Measurements from ENCODE around the gene HNRNPA1L2.
"Not testable (repeated sequence)": the region's sequence is repeated elsewhere in the genome, so short reads cannot be mapped to it uniquely, and the experiment has no call there.

The HNRNPA1L2 gene

GRCh38 chr13:52642131-52642530 lies at the start of gene HNRNPA1L2:
Gene HNRNPA1L2 (plus strand): TSS chr13:52642431. CDS start chr13:52642493, 62 bp downstream.
- no peak within 1 kb of the TSS for H3K4me2 ChIP-seq (ENCODE audit: low read depth, low read length)
- H3K4me3 ChIP-seq (ENCODE audit: low read length): no peak within 1 kb of the TSS
- no peak within 1 kb of the TSS for H3K27ac ChIP-seq (ENCODE audit: low read length)
- no peak for DNase-seq
- no peaks in the 10 kb centered on the region for H3K36me3 ChIP-seq (replicated peaks; ENCODE audit: insufficient read depth, low read length)
- H3K4me1 ChIP-seq (ENCODE audit: low read length): no peaks in the 10 kb centered on the region
- H3K9me3 ChIP-seq (replicated peaks; ENCODE audit: insufficient read depth, low read length): no peaks in the 10 kb centered on the region
- H3K79me2 ChIP-seq (ENCODE audit: low read length): no peaks in the 10 kb centered on the region
- no peaks in the 10 kb centered on the region for H3F3A ChIP-seq (ENCODE audit: insufficient read depth, low read length)
- H3K9me2 ChIP-seq (replicated peaks; ENCODE audit: insufficient read depth, low read length): no peaks in the 10 kb centered on the region
- no peak within 1 kb of the TSS for H2AFZ ChIP-seq (ENCODE audit: low read length)
- H3K9ac ChIP-seq (ENCODE audit: low read length): no peak within 1 kb of the TSS
- no peaks in the 10 kb centered on the region for H3K27me3 ChIP-seq (replicated peaks; ENCODE audit: insufficient read depth, low read length)
- TF ChIP-seq EZH2phosphoT487 (IDR thresholded peaks at IDR 0.05; ENCODE audit: low read length) (no peak), EZH2 (optimal IDR thresholded peaks at IDR 0.05; ENCODE audit: low read depth, low read length) (no peak), CTCF (IDR thresholded peaks at IDR 0.05; ENCODE audit: low read length) (no peak)
- no peaks in the 10 kb centered on the region for H4K20me1 ChIP-seq (ENCODE audit: insufficient read depth, low read length)

- not testable (repeated sequence) for H3K4me2 ChIP-seq (ENCODE audit: low read depth, low read length); H4K20me1 ChIP-seq (ENCODE audit: insufficient read depth, low read length); H3K36me3 ChIP-seq (replicated peaks; ENCODE audit: insufficient read depth, low read length); H3K79me2 ChIP-seq (ENCODE audit: low read length); H3K4me3 ChIP-seq (ENCODE audit: low read length); H3K9ac ChIP-seq (ENCODE audit: low read length); H3K27me3 ChIP-seq (replicated peaks; ENCODE audit: insufficient read depth, low read length); DNase-seq; H3F3A ChIP-seq (ENCODE audit: insufficient read depth, low read length); H3K27ac ChIP-seq (ENCODE audit: low read length); H3K4me1 ChIP-seq (ENCODE audit: low read length); H3K9me2 ChIP-seq (replicated peaks; ENCODE audit: insufficient read depth, low read length); H2AFZ ChIP-seq (ENCODE audit: low read length); H3K9me3 ChIP-seq (replicated peaks; ENCODE audit: insufficient read depth, low read length)
Observed at GRCh38 chr13:52593175-52593574, 49.1 kb upstream of the HNRNPA1L2 start.

- not testable (repeated sequence) for DNase-seq; H3K9me2 ChIP-seq (replicated peaks; ENCODE audit: insufficient read depth, low read length); H3K27me3 ChIP-seq (replicated peaks; ENCODE audit: insufficient read depth, low read length); H2AFZ ChIP-seq (ENCODE audit: low read length); H3K4me1 ChIP-seq (ENCODE audit: low read length); H3K79me2 ChIP-seq (ENCODE audit: low read length); H3K36me3 ChIP-seq (replicated peaks; ENCODE audit: insufficient read depth, low read length); H3K9ac ChIP-seq (ENCODE audit: low read length); H3K9me3 ChIP-seq (replicated peaks; ENCODE audit: insufficient read depth, low read length); H3F3A ChIP-seq (ENCODE audit: insufficient read depth, low read length); H3K4me3 ChIP-seq (ENCODE audit: low read length); H4K20me1 ChIP-seq (ENCODE audit: insufficient read depth, low read length); H3K4me2 ChIP-seq (ENCODE audit: low read depth, low read length); H3K27ac ChIP-seq (ENCODE audit: low read length)
Observed at GRCh38 chr13:52593812-52594211, 48.4 kb upstream of the HNRNPA1L2 start.

- not testable (repeated sequence) for H3K27ac ChIP-seq (ENCODE audit: low read length); H3K4me2 ChIP-seq (ENCODE audit: low read depth, low read length); H2AFZ ChIP-seq (ENCODE audit: low read length); H3K36me3 ChIP-seq (replicated peaks; ENCODE audit: insufficient read depth, low read length); H3K27me3 ChIP-seq (replicated peaks; ENCODE audit: insufficient read depth, low read length); H3K9ac ChIP-seq (ENCODE audit: low read length); H4K20me1 ChIP-seq (ENCODE audit: insufficient read depth, low read length); H3F3A ChIP-seq (ENCODE audit: insufficient read depth, low read length); H3K9me2 ChIP-seq (replicated peaks; ENCODE audit: insufficient read depth, low read length); H3K9me3 ChIP-seq (replicated peaks; ENCODE audit: insufficient read depth, low read length); H3K79me2 ChIP-seq (ENCODE audit: low read length); DNase-seq; H3K4me3 ChIP-seq (ENCODE audit: low read length); H3K4me1 ChIP-seq (ENCODE audit: low read length)
Observed at GRCh38 chr13:52594295-52594694, 47.9 kb upstream of the HNRNPA1L2 start.

GRCh38 chr13:52597676-52598075 lies 44.6 kb upstream of the HNRNPA1L2 start:
- Histone ChIP-seq H2AFZ (ENCODE audit: low read length) (no peak overlapping the region), H3K4me3 (ENCODE audit: low read length) (no peak overlapping the region), H3K9ac (ENCODE audit: low read length) (no peak overlapping the region), H3K27ac (ENCODE audit: low read length) (no peak overlapping the region), H3K27me3 (replicated peaks; ENCODE audit: insufficient read depth, low read length) (no peaks in the 10 kb centered on the region), H3K4me2 (ENCODE audit: low read depth, low read length) (no peak overlapping the region), H3K9me3 (replicated peaks; ENCODE audit: insufficient read depth, low read length) (no peaks in the 10 kb centered on the region), H3F3A (ENCODE audit: insufficient read depth, low read length) (no peaks in the 10 kb centered on the region), H3K4me1 (ENCODE audit: low read length) (no peaks in the 10 kb centered on the region), H3K9me2 (replicated peaks; ENCODE audit: insufficient read depth, low read length) (no peaks in the 10 kb centered on the region), H3K36me3 (replicated peaks; ENCODE audit: insufficient read depth, low read length) (no peaks in the 10 kb centered on the region), H4K20me1 (ENCODE audit: insufficient read depth, low read length) (no peaks in the 10 kb centered on the region), H3K79me2 (ENCODE audit: low read length) (no peaks in the 10 kb centered on the region)
- no peak for TF ChIP-seq CTCF (IDR thresholded peaks at IDR 0.05; ENCODE audit: low read length)
- TF ChIP-seq EZH2 (optimal IDR thresholded peaks at IDR 0.05; ENCODE audit: low read depth, low read length): no peak
- no peak for TF ChIP-seq EZH2phosphoT487 (IDR thresholded peaks at IDR 0.05; ENCODE audit: low read length)
- no peak for DNase-seq

Data from MM.1S (cell line).